GM12878 (cell line): ENCODE results near the gene ECI1. TPM values are rescaled to one million over a fixed set of nuclear protein-coding genes. Genes with fewer than 3 reads are reported as not detected.

ENCODE experiments used
- BRCA1 ChIP-seq: IDR thresholded peaks from 2 replicates; pipeline ENCODE4 v1.6.1; 2011; ENCODE audit warnings: low read depth, low read length, improper control_type of control experiment
- ETV6 ChIP-seq, 2 experiments: fragments of 450-650 bp in 1 of 2; IDR thresholded peaks in 1 of 2; conservative IDR thresholded peaks in 1 of 2; 2 replicates each; pipeline ENCODE4 v1.6.1; 2014; ENCODE audit warnings: antibody characterized with exemption in 1 of 2, borderline replicate concordance in 1 of 2, low read depth in 1 of 2, mild to moderate bottlenecking in 1 of 2, moderate library complexity in 1 of 2
- EZH2 ChIP-seq: IDR thresholded peaks from 2 replicates; pipeline ENCODE4 v1.6.1; 2012; ENCODE audit warnings: low read depth, mild to moderate bottlenecking, control low read depth, inconsistent platforms, low read length, borderline replicate concordance; ENCODE audit not compliant: control insufficient read depth
- HCFC1 ChIP-seq: fragments of 150-350 bp; IDR thresholded peaks from 2 replicates; pipeline ENCODE4 v1.6.1; 2014; ENCODE audit warnings: low read length
- IKZF2 ChIP-seq, 2 experiments: fragments of 450-650 bp; IDR thresholded peaks; 2 replicates each; pipeline ENCODE4 v1.6.1; 2017; ENCODE audit warnings: mild to moderate bottlenecking in 2 of 2, moderate library complexity in 2 of 2
- JUND ChIP-seq: IDR thresholded peaks from 2 replicates; pipeline ENCODE4 v1.6.1; 2012; ENCODE audit warnings: low read depth, mild to moderate bottlenecking, low read length, improper control_type of control experiment, moderate library complexity
- MYC ChIP-seq: IDR thresholded peaks from 2 replicates; pipeline ENCODE4 v1.6.1; 2011; ENCODE audit warnings: mild to moderate bottlenecking, low read length, moderate library complexity, inconsistent platforms; ENCODE audit not compliant: insufficient read depth, insufficient replicate concordance, insufficient read length, severe bottlenecking
- RAD21 ChIP-seq: IDR thresholded peaks from 2 replicates; pipeline ENCODE4 v1.6.1; 2011; ENCODE audit warnings: mild to moderate bottlenecking, low read depth, low read length, moderate library complexity; ENCODE audit not compliant: insufficient read depth
- SIN3A ChIP-seq: IDR thresholded peaks from 2 replicates; pipeline ENCODE4 v1.6.1; 2012; ENCODE audit warnings: low read depth, low read length, improper control_type of control experiment
- SUZ12 ChIP-seq: fragments of 200-600 bp; sonication (generic); IDR thresholded peaks from one replicate; pipeline ENCODE4 v1.6.1; 2018; ENCODE audit warnings: antibody characterized with exemption, mild to moderate bottlenecking; ENCODE audit not compliant: unreplicated experiment
- ZNF207 ChIP-seq: fragments of 450-650 bp; IDR thresholded peaks from 2 replicates; pipeline ENCODE4 v1.6.1; 2014; ENCODE audit warnings: antibody characterized with exemption, mild to moderate bottlenecking, borderline replicate concordance
- polyA plus RNA-seq, 11 experiments: library from polyadenylated mRNA; depleted of rRNA in 4 of 11; unstranded in 6 of 11; stranded (reverse) in 5 of 11; fragments of >200 nt; fragmentation: Nextera tagmentation in 4 of 11; fragmentation: Illumina TruSeq in 1 of 11; extraction: Ambion mirVana in 4 of 11; extraction: Trizol in 1 of 11; gene quantifications; 1 replicate in 1 of 11; 2 replicates in 10 of 11; pipeline versions ENCODE4 v1.2.1 to v1.2.3, GENCODE V29; 2011 to 2016; ENCODE audit warnings: inconsistent platforms in 2 of 11, missing spikeins in 2 of 11, low read depth in 1 of 11
- total RNA-seq, 4 experiments: library from RNA; depleted of rRNA in 3 of 4; stranded (reverse); fragments of >200 nt in 3 of 4; fragmentation: Illumina TruSeq in 1 of 4; extraction: Trizol in 1 of 4; gene quantifications; 2 replicates each; pipeline versions ENCODE4 v1.2.1 to v1.2.3, GENCODE V29; 2013 to 2021
- TF ChIP-seq, protein P1 (sequence below): IDR thresholded peaks from 2 replicates; pipeline ENCODE4 v1.6.1; 2011; ENCODE audit warnings: borderline replicate concordance, low read depth, mild to moderate bottlenecking, moderate library complexity, mixed read lengths, low read length; ENCODE audit not compliant: insufficient read depth; ENCODE audit errors: extremely low read length
- TF ChIP-seq, protein P2 (sequence below): IDR thresholded peaks from 2 replicates; pipeline ENCODE4 v1.6.1; 2012; ENCODE audit warnings: mild to moderate bottlenecking, low read depth, low read length
- TF ChIP-seq, protein P3 (sequence below): fragments of 450-650 bp; IDR thresholded peaks from 2 replicates; pipeline ENCODE4 v1.6.1; 2016; ENCODE audit warnings: mild to moderate bottlenecking
- TF ChIP-seq, protein P4 (sequence below): fragments of 450-650 bp; IDR thresholded peaks from 2 replicates; pipeline ENCODE4 v1.6.1; 2017; ENCODE audit warnings: mild to moderate bottlenecking
- TF ChIP-seq, protein P5 (sequence below): IDR thresholded peaks from 2 replicates; pipeline ENCODE4 v1.6.1; 2012; ENCODE audit warnings: low read depth, low read length, improper control_type of control experiment

ECI1 gene
- total and polyA plus RNA-seq, 10 of the 15 experiments (the other 5 are each of a cell fraction or from before 2014, with no cell fraction given), result 2.2 to 82.1 (median 24.8) TPM

DNA sequence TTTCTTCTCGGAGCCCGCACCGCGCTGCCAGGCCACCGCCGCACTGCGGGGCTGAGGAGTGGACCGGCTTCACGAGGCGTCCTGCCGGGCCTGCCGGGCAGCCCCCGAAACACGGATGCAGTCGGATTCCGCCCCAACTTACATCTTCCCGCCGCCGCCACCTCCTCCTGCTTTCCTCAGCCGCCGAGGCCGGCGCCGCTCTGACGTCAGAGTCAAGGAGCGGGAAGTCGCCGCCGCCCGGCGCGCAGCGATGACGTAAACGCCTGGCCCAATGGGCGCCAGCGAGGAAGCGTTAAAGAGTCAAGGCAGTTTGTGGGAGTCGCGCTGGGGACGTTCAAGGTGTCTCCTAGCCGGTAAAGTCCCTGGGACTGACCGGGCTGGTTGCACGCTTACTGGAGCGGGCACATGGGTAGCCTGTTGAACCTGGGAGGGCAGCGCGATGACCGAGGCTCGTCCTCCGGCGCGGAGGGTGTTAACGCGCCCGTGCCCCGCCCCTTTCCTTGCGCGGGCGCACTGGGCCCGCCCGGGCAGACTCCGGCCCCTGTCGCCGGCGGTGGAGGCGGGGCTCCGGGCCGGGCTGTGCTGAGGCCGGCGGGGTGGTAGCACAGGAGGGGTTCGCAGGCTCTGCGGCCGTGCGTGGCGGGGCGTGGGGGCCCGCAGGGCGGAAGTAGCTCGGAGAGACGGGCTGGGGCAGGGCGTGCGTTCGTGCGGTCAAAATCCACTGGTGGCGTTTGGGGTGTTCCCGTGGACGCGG is 16.7 kb upstream of the ECI1 start, which contains the start of gene RNPS1 (continued):
- peak; percentile 99 for TF ChIP-seq MYC
- TF ChIP-seq, protein P1, sequence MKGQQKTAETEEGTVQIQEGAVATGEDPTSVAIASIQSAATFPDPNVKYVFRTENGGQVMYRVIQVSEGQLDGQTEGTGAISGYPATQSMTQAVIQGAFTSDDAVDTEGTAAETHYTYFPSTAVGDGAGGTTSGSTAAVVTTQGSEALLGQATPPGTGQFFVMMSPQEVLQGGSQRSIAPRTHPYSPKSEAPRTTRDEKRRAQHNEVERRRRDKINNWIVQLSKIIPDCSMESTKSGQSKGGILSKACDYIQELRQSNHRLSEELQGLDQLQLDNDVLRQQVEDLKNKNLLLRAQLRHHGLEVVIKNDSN, result no peak
- TF ChIP-seq IKZF2 (IDR thresholded peaks at IDR 0.05), result peak in 1 of 2 experiments; percentile 63
- peak; percentile 68 for TF ChIP-seq HCFC1
- TF ChIP-seq, protein P2, sequence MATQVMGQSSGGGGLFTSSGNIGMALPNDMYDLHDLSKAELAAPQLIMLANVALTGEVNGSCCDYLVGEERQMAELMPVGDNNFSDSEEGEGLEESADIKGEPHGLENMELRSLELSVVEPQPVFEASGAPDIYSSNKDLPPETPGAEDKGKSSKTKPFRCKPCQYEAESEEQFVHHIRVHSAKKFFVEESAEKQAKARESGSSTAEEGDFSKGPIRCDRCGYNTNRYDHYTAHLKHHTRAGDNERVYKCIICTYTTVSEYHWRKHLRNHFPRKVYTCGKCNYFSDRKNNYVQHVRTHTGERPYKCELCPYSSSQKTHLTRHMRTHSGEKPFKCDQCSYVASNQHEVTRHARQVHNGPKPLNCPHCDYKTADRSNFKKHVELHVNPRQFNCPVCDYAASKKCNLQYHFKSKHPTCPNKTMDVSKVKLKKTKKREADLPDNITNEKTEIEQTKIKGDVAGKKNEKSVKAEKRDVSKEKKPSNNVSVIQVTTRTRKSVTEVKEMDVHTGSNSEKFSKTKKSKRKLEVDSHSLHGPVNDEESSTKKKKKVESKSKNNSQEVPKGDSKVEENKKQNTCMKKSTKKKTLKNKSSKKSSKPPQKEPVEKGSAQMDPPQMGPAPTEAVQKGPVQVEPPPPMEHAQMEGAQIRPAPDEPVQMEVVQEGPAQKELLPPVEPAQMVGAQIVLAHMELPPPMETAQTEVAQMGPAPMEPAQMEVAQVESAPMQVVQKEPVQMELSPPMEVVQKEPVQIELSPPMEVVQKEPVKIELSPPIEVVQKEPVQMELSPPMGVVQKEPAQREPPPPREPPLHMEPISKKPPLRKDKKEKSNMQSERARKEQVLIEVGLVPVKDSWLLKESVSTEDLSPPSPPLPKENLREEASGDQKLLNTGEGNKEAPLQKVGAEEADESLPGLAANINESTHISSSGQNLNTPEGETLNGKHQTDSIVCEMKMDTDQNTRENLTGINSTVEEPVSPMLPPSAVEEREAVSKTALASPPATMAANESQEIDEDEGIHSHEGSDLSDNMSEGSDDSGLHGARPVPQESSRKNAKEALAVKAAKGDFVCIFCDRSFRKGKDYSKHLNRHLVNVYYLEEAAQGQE, result no peak
- TF ChIP-seq, protein P3, sequence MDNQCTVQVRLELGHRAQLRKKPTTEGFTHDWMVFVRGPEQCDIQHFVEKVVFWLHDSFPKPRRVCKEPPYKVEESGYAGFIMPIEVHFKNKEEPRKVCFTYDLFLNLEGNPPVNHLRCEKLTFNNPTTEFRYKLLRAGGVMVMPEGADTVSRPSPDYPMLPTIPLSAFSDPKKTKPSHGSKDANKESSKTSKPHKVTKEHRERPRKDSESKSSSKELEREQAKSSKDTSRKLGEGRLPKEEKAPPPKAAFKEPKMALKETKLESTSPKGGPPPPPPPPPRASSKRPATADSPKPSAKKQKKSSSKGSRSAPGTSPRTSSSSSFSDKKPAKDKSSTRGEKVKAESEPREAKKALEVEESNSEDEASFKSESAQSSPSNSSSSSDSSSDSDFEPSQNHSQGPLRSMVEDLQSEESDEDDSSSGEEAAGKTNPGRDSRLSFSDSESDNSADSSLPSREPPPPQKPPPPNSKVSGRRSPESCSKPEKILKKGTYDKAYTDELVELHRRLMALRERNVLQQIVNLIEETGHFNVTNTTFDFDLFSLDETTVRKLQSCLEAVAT, result peak; percentile 67
- peak in 1 of 2 experiments; percentile 60; a peak in 1 of 4 replicates for TF ChIP-seq ETV6 (conservative IDR thresholded peaks at IDR 0.05 in 1 of 2, IDR thresholded peaks at IDR 0.05 in 1 of 2; ENCODE audit: borderline replicate concordance in 1 of 2, low read depth in 1 of 2)
- TF ChIP-seq SIN3A, result 0 out of 2 replicates have a peak, but pooled peaks have one; percentile 45
- TF ChIP-seq SUZ12, result no peak
- TF ChIP-seq EZH2, result no peak
- TF ChIP-seq ZNF207, result peak; percentile 99
- TF ChIP-seq, protein P4, sequence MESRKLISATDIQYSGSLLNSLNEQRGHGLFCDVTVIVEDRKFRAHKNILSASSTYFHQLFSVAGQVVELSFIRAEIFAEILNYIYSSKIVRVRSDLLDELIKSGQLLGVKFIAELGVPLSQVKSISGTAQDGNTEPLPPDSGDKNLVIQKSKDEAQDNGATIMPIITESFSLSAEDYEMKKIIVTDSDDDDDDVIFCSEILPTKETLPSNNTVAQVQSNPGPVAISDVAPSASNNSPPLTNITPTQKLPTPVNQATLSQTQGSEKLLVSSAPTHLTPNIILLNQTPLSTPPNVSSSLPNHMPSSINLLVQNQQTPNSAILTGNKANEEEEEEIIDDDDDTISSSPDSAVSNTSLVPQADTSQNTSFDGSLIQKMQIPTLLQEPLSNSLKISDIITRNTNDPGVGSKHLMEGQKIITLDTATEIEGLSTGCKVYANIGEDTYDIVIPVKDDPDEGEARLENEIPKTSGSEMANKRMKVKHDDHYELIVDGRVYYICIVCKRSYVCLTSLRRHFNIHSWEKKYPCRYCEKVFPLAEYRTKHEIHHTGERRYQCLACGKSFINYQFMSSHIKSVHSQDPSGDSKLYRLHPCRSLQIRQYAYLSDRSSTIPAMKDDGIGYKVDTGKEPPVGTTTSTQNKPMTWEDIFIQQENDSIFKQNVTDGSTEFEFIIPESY, result 0 out of 2 replicates have a peak, but pooled peaks have one; percentile 28
- TF ChIP-seq, protein P5, sequence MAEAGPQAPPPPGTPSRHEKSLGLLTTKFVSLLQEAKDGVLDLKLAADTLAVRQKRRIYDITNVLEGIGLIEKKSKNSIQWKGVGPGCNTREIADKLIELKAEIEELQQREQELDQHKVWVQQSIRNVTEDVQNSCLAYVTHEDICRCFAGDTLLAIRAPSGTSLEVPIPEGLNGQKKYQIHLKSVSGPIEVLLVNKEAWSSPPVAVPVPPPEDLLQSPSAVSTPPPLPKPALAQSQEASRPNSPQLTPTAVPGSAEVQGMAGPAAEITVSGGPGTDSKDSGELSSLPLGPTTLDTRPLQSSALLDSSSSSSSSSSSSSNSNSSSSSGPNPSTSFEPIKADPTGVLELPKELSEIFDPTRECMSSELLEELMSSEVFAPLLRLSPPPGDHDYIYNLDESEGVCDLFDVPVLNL, result peak; percentile 74; the same call in 1 of the 2 replicates
- TF ChIP-seq RAD21, result no peak
- TF ChIP-seq BRCA1, result peak; percentile 36; the same call in 1 of the 2 replicates
- peak; percentile 60; the same call in 1 of the 2 replicates for TF ChIP-seq JUND
